Gastrocnemius medialis (tissue), 4 donors: ENCODE data around the gene CAND2.

Source experiments
- POLR2A ChIP-seq, 2 donors: fragments of 450-650 bp; IDR thresholded peaks; one replicate each; pipeline ENCODE4 v1.6.1; 2017; ENCODE audit warnings: antibody characterized with exemption in 2 of 2, mild to moderate bottlenecking in 2 of 2, moderate library complexity in 2 of 2
- TF ChIP-seq, protein P1 (sequence below), 5 experiments: fragments of 450-650 bp in 3 of 5; fragments of 200-600 bp in 2 of 5; sonication (generic) in 2 of 5; IDR thresholded peaks in 4 of 5; conservative IDR thresholded peaks in 1 of 5; 1 replicate in 4 of 5; 2 replicates in 1 of 5; pipeline ENCODE4 v1.5.1; 2016 to 2019; ENCODE audit warnings: antibody characterized with exemption in 5 of 5, mild to moderate bottlenecking in 3 of 5, moderate library complexity in 3 of 5

DNA sequence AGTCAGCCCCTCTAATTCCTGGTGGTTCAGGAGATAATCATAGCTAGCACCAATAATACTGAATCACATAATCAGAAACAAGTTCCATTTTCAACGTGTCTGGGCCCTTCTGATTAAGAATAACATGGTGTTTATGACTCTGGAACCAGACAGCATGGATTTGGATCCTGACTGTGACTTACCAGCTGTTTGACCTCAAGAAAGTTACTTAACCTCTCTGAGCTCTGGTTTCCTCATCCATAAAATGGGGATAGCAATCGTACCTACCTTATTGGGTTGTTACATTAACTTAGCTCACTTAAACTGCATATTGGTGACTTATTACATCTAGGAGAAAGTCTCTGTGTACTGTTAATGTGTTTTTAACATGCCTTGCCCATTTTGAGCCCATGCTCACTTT is 26.7 kb upstream of the CAND2 start:
- TF ChIP-seq, protein P1, sequence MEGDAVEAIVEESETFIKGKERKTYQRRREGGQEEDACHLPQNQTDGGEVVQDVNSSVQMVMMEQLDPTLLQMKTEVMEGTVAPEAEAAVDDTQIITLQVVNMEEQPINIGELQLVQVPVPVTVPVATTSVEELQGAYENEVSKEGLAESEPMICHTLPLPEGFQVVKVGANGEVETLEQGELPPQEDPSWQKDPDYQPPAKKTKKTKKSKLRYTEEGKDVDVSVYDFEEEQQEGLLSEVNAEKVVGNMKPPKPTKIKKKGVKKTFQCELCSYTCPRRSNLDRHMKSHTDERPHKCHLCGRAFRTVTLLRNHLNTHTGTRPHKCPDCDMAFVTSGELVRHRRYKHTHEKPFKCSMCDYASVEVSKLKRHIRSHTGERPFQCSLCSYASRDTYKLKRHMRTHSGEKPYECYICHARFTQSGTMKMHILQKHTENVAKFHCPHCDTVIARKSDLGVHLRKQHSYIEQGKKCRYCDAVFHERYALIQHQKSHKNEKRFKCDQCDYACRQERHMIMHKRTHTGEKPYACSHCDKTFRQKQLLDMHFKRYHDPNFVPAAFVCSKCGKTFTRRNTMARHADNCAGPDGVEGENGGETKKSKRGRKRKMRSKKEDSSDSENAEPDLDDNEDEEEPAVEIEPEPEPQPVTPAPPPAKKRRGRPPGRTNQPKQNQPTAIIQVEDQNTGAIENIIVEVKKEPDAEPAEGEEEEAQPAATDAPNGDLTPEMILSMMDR (IDR thresholded peaks at IDR 0.05 in 4 of 5, conservative IDR thresholded peaks at IDR 0.05 in 1 of 5) = no peak
- TF ChIP-seq POLR2A (IDR thresholded peaks at IDR 0.05) = no peak
